Activated T-cell treated with anti-CD3 and anti-CD28 coated beads, Interleukin-2, amount 50 U/mL, for 4 hours (primary cell): ENCODE measurements around the gene SLC38A1. TPM values are rescaled to one million over a fixed set of nuclear protein-coding genes. Genes with fewer than 3 reads are reported as not detected.
A peak's percentile ranks its signal among the peaks of the same experiment; 100 is the strongest.

Experiments
- ATAC-seq, 2 donors: fragments of 200-7000 bp; cut with Tn5 transposase; one replicate each; pipeline ENCODE4 v1.10.0; 2021
- DNase-seq: peaks from one replicate; pipeline ENCODE4 v3.0.0-alpha.2; 2020
- H3K27me3 Mint-ChIP-seq: one replicate; pipeline ENCODE4 v1.8.0; 2021; ENCODE audit warnings: low read depth, mixed read lengths
- H3K36me3 Mint-ChIP-seq: one replicate; pipeline ENCODE4 v1.8.0; 2022; ENCODE audit warnings: mixed read lengths; ENCODE audit not compliant: insufficient read depth
- H3K4me1 Mint-ChIP-seq: one replicate; pipeline ENCODE4 v1.8.0; 2021; ENCODE audit warnings: low read depth, mixed read lengths
- H3K4me3 Mint-ChIP-seq: one replicate; pipeline ENCODE4 v1.8.0; 2021; ENCODE audit warnings: mild to moderate bottlenecking, moderate library complexity, mixed read lengths
- H3K9me3 Mint-ChIP-seq: one replicate; pipeline ENCODE4 v1.8.0; 2021; ENCODE audit warnings: mixed read lengths
- total RNA-seq, 3 donors: library from RNA; stranded (reverse); gene quantifications; one replicate each; pipeline ENCODE4 v1.2.1, GENCODE V29; 2021

The SLC38A1 gene
- total RNA-seq, 3 donors from 2014 or later = 251 to 257 (median 254) TPM

- Mint-ChIP-seq H3K4me3 (peak overlapping the region; percentile 76), H3K4me1 (peaks cover 97% of the 10 kb centered on the region), H3K9me3 (no peaks in the 10 kb centered on the region), H3K36me3 (peaks cover 64% of the 10 kb centered on the region), H3K27me3 (no peaks in the 10 kb centered on the region)
- DNase-seq (peak; percentile 72), ATAC-seq (peak; percentile 78 to 79)
Observed at GRCh38 chr12:46214668-46215436, 54.0 kb downstream of the SLC38A1 start.

- peaks cover 60% of the 10 kb centered on the region for H3K36me3 Mint-ChIP-seq
- H3K27me3 Mint-ChIP-seq = no peaks in the 10 kb centered on the region
- no peak overlapping the region for H3K4me3 Mint-ChIP-seq
- H3K9me3 Mint-ChIP-seq = no peaks in the 10 kb centered on the region
- H3K4me1 Mint-ChIP-seq = peaks cover 97% of the 10 kb centered on the region
- ATAC-seq (no peak), DNase-seq (no peak)
Observed at GRCh38 chr12:46212108-46212982, 56.5 kb downstream of the SLC38A1 start.

GRCh38 chr12:46210873-46211439 is 57.9 kb downstream of the SLC38A1 start:
- no peaks in the 10 kb centered on the region for H3K9me3 Mint-ChIP-seq
- H3K27me3 Mint-ChIP-seq = no peaks in the 10 kb centered on the region
- peak overlapping the region; percentile 70 for H3K4me3 Mint-ChIP-seq
- peaks cover 92% of the 10 kb centered on the region for H3K4me1 Mint-ChIP-seq
- no peak for DNase-seq
- peak in 1 of 2 donors; percentile 3 for ATAC-seq
- peaks cover 65% of the 10 kb centered on the region for H3K36me3 Mint-ChIP-seq

GRCh38 chr12:46209914-46210872 is 58.6 kb downstream of the SLC38A1 start:
- H3K4me1 Mint-ChIP-seq = peaks cover 88% of the 10 kb centered on the region

GRCh38 chr12:46209170-46209569 is 59.7 kb downstream of the SLC38A1 start:
- peaks cover 84% of the 10 kb centered on the region for H3K4me1 Mint-ChIP-seq
- H3K36me3 Mint-ChIP-seq = peaks cover 70% of the 10 kb centered on the region
- ATAC-seq (peak in 1 of 2 donors; percentile 6), DNase-seq (no peak)
- H3K27me3 Mint-ChIP-seq = no peaks in the 10 kb centered on the region
- no peaks in the 10 kb centered on the region for H3K9me3 Mint-ChIP-seq
- peak overlapping the region; percentile 70 for H3K4me3 Mint-ChIP-seq

More at GRCh38 chr12:46209914-46210872, 58.6 kb downstream of the SLC38A1 start:
- Mint-ChIP-seq H3K36me3 (peaks cover 67% of the 10 kb centered on the region), H3K9me3 (no peaks in the 10 kb centered on the region), H3K4me3 (peak overlapping the region; percentile 70), H3K27me3 (no peaks in the 10 kb centered on the region)
- DNase-seq (peak; percentile 72), ATAC-seq (peak; percentile 67 to 68)

DNA sequence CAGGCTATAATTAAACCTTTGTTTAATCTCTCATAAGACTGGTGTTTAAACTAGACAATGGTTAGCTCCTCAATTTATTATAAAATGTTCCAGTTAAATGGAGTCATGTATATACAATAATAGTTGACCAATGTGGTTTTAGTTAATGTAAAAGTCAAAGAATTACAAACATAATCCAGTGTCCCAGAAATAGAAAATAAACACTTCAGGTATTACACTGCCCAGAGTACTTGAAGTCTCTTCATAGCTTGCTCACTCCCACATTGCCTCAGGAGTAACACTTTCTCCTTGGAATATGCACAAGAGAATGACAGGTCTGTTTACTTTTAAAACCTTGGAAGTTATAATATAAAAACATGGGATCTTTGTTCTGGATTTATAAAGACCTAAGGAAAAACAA is 60.5 kb downstream of the SLC38A1 start:
- H3K4me3 Mint-ChIP-seq = no peak overlapping the region
- no peak for ATAC-seq
- peaks cover 68% of the 10 kb centered on the region for H3K36me3 Mint-ChIP-seq
- peaks cover 76% of the 10 kb centered on the region for H3K4me1 Mint-ChIP-seq
- DNase-seq = no peak
- H3K9me3 Mint-ChIP-seq = no peaks in the 10 kb centered on the region
- no peaks in the 10 kb centered on the region for H3K27me3 Mint-ChIP-seq

DNA sequence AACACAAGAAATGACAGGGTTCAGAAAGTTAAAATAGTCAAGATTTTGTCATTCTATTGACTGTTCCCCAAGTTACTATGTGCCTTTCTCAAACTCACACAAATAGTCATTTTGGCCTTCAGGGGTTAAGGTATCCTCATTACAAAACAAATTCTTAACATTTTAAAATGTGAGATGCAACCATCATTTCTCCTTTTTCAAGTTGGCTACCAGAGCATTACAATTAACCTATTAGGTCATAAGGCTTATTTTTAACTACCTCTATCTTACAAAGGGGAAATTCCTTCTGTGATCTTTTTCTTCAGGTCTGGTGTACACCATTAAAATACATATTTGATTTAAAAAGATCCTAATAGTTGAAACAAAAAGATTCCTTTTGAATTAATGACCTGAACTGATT is 61.2 kb downstream of the SLC38A1 start:
- no peaks in the 10 kb centered on the region for H3K27me3 Mint-ChIP-seq
- H3K4me3 Mint-ChIP-seq = no peak overlapping the region
- peaks cover 68% of the 10 kb centered on the region for H3K36me3 Mint-ChIP-seq
- DNase-seq (no peak), ATAC-seq (no peak)
- peaks cover 68% of the 10 kb centered on the region for H3K4me1 Mint-ChIP-seq
- no peaks in the 10 kb centered on the region for H3K9me3 Mint-ChIP-seq

DNA sequence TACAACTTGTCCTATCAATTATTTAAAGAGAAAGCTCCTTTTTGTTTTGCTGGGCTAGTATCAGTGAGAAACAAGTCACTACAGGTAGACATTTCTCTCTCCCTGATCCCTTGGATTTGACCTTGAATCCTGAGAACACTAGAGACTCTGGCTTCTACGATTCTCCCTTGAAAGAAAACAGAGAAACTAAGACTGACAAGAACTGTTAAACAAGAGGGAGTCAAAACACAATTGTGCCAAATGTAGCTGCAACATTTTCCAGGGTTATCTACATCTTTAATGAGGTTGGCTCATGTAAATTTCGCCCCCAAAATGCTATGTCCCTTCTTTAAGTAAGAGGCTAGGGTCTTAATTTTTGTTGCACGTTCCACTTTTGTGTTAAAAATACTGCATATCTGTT is 62.4 kb downstream of the SLC38A1 start:
- peaks cover 57% of the 10 kb centered on the region for H3K4me1 Mint-ChIP-seq
- no peak overlapping the region for H3K4me3 Mint-ChIP-seq
- ATAC-seq (no peak), DNase-seq (no peak)
- H3K27me3 Mint-ChIP-seq = no peaks in the 10 kb centered on the region
- no peaks in the 10 kb centered on the region for H3K9me3 Mint-ChIP-seq
- H3K36me3 Mint-ChIP-seq = peaks cover 63% of the 10 kb centered on the region

DNA sequence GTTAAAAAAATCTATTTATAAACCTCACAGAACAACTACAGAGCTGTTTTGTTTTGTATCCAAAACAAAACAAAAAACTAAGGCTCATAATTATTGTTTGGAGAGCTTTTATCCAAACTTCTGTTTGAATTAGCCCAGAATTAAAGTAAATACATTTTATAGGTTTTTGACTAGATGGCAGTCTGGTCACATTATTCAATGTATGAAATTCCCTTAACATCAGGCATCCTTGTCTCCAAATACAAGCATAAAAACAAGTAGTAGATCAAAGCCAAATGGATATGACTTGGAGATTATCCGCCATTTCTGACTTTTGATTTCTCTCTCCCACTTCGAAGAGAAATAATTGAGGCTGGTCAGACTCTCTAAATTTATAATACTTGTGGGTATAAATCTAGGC is 63.5 kb downstream of the SLC38A1 start:
- H3K27me3 Mint-ChIP-seq = no peaks in the 10 kb centered on the region
- no peak for ATAC-seq
- no peaks in the 10 kb centered on the region for H3K9me3 Mint-ChIP-seq
- H3K36me3 Mint-ChIP-seq = peaks cover 57% of the 10 kb centered on the region
- no peak for DNase-seq
- H3K4me1 Mint-ChIP-seq = peaks cover 45% of the 10 kb centered on the region
- no peak overlapping the region for H3K4me3 Mint-ChIP-seq

DNA sequence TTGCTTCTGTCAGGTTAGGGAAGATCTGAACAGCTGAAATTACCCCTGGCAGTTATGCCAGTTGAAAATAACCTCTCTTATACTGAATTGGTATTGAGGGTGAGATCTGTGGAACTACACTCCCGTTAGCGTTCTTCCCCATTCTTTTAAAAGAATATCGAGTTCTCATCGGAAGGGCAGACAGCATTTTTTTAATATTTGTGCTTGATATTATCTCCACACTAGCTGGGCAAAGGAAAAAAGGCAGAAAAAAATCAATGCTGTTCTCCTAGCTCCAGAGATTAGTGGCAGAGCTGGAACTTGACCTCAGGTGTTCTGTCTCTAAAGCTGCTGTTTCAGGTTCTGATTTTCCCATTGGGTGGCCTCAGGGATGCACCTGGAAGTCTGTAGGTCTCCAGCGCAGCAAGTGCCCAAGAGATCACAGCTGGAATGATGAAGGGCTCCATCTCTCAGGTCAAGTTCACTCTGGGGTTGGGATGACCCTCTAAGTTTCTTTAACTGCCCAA is 67.5 kb downstream of the SLC38A1 start:
- no peak for DNase-seq
- Mint-ChIP-seq H3K9me3 (no peaks in the 10 kb centered on the region), H3K27me3 (no peaks in the 10 kb centered on the region), H3K36me3 (peaks cover 65% of the 10 kb centered on the region), H3K4me3 (no peak overlapping the region), H3K4me1 (peaks cover 15% of the 10 kb centered on the region)
- ATAC-seq = no peak

DNA sequence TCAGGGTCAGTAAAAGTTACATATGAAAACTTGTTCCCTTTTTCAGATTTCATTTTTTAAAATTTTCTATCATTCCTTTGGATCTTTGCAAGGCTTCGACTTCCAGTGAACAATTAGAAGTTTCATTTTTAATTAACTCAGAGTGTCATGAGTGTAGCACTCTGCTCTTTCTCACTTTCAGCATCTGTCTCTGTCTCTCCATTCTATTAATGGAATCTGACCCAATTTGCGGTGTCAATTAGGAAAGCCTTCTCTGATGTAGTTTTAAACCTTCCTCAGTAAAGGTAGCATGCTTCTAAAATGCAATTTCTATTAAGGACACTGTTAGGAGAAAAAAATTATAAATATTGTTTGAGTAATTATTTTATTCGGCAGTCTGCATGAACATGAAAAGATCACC is 68.3 kb downstream of the SLC38A1 start:
- Mint-ChIP-seq H3K36me3 (peaks cover 67% of the 10 kb centered on the region), H3K4me3 (no peak overlapping the region), H3K27me3 (no peaks in the 10 kb centered on the region), H3K4me1 (peaks cover 11% of the 10 kb centered on the region), H3K9me3 (no peaks in the 10 kb centered on the region)
- ATAC-seq (no peak), DNase-seq (no peak)

- peaks cover 74% of the 10 kb centered on the region for H3K36me3 Mint-ChIP-seq
- DNase-seq (no peak), ATAC-seq (no peak)
- H3K27me3 Mint-ChIP-seq = no peaks in the 10 kb centered on the region
- H3K4me1 Mint-ChIP-seq = peaks cover 9% of the 10 kb centered on the region
- peaks cover 5% of the 10 kb centered on the region for H3K9me3 Mint-ChIP-seq
- no peak overlapping the region for H3K4me3 Mint-ChIP-seq
Observed at GRCh38 chr12:46198913-46199312, 69.9 kb downstream of the SLC38A1 start.

- H3K4me3 Mint-ChIP-seq = no peak overlapping the region
Observed at GRCh38 chr12:46197883-46198282, 71.0 kb downstream of the SLC38A1 start.

More at GRCh38 chr12:46197883-46198282, 71.0 kb downstream of the SLC38A1 start:
- Mint-ChIP-seq H3K27me3 (no peaks in the 10 kb centered on the region), H3K9me3 (peaks cover 9% of the 10 kb centered on the region), H3K36me3 (peaks cover 74% of the 10 kb centered on the region), H3K4me1 (peaks cover 13% of the 10 kb centered on the region)
- ATAC-seq = no peak
- no peak for DNase-seq
